Activated T-cell treated with anti-CD3 and anti-CD28 coated beads for 48 hours (primary cell): ENCODE results near the gene CYP11A1.

Experiments used
- DNase-seq: peaks from one replicate; pipeline ENCODE4 v3.0.0-alpha.2; 2020; ENCODE audit warnings: low read depth

The CYP11A1 gene

GRCh38 chr15:74367296-74367854 lies at the start of gene CYP11A1:
TSS of gene CYP11A1 (minus strand) at chr15:74367646. CDS start at chr15:74367585, 61 bp downstream.
- no peak for DNase-seq

DNA sequence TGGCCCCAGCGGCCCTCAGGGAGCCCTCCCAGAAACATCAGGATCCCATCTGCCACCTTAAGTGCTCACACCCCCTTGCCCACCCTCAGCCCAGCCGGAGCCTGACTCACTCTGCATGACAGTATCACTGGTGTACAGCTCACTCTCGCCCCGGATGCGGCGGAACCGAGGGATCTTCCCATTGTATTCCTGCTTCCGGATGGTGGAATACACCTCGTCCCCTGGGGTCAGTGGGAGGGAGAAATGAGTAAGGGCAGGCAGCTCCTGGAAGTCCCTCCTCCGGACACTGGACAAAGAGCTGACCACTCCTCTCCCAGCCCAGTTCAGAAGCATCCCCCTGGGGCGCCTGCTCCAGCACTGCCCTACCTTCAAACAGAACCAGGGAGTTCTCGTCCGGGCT lies 49.8 kb upstream of the CYP11A1 start:
- DNase-seq, result no peak

- no peak for DNase-seq
Observed at GRCh38 chr15:74415966-74416916, 48.8 kb upstream of the CYP11A1 start.

DNA sequence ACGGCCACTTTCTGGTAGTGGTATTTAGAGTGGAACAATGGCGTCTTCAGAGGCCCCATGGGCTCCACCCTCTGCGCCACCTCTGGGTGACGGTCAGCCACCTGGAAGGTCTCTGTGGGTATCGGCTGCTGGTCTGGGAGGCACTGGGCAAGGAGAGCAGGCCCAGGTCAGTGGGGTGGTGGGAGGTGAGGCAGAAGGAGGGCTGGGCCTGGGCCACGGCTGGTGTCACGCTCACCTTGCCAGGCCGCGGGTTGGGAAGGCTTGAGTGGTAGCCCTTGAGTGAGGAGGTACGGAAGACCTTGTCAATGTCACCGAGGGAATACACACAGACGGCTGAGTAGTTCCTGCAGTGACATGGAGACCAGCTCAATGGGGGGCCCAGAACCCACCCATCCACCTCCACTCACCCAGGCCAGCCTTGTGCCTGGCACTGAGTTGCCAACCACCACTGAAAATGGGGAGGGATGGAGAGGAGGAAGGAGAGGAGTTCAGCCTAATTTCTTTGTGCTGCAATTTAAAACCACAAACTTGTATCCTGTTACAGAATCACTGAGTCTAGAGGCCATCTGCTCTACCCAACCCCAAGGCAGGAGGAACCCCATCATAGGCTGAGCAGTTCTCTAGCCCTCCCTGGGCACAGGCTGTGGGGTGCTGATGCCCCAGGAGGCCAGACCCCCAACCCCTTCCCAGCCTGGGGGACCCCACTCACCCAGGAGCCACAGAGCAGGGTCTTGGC lies 47.3 kb upstream of the CYP11A1 start:
- no peak for DNase-seq

GRCh38 chr15:74414081-74414580 lies 46.7 kb upstream of the CYP11A1 start:
- DNase-seq, result no peak

DNA sequence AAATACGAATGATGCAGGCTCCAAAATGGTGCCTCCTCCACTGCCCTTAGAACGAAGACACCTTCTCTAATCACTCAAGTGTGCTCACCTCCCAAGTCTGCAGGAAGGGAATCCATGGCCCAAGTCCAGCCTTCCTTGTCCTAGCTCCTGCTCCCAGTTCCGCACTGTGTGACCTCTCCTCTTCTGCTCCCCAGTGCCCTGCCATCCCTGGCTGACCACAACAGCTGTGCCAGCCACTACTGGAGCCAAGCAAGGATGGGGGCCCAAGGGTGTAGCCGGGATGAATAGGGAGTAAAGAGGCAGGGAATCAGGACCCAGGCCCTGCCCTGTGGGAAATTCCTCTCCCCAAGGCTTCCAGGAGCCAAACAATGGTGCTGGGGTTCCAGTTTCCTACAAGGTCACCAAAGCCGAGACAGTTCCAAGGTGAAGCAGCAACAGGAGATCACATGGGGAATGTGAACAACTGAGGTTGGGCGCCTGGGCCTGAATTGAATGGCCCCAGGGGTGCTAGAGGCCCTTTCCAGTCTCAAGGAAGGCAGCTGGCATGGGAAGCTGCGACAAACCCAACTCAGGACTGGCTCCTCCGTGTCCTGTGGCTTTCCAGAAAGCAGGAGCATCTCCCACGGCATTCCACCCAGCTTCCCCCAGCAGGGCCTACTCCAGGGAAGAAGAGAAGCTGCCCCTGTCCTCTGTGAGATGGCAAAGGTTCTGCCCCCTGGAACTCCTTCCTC lies 46.1 kb upstream of the CYP11A1 start:
- DNase-seq, result no peak

- DNase-seq, result no peak
Observed at GRCh38 chr15:74412159-74412558, 44.7 kb upstream of the CYP11A1 start.

DNA sequence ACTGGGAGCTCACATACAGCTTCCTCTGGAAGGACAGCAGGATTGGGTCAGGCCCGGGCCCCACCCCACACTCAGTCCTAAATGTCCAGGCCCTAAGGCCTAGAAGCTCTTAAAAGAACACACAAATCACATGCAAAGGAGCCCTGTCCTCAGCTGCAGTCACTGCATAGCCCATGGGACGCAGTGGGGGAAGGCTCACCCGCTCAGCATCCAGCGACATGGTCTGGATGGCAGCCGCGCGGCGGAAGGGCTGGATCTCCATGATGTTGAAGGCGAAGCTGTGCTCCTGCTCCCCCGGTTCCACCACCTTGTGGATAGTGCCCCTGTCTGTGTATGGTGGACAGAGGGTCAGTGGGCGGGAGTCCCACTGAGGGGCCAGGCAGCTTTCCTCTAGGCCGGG lies 44.2 kb upstream of the CYP11A1 start:
- DNase-seq, result no peak

- DNase-seq, result no peak
Observed at GRCh38 chr15:74410502-74410901, 43.1 kb upstream of the CYP11A1 start.

GRCh38 chr15:74409225-74409624 lies 41.8 kb upstream of the CYP11A1 start:
- DNase-seq, result no peak

GRCh38 chr15:74408815-74409214 lies 41.4 kb upstream of the CYP11A1 start:
- no peak for DNase-seq

DNA sequence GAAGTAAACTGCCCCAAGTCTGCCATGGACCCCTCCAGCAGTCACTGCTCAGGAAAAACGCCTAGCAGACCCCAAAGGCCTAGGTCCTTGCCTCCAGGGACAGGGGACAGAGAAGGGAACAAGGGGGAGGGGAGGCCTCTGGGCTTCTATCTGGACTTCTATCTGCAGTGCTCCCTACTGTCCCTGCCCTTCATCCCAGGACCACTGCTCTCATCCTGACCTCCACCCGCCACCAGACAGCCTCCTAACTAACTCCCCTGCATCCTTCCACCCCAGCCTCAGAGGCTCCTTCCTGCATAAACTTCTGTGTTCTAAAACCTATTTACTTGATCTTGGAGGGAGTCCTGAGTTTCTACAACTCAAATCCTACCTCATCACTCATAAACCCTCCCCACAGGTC lies 40.9 kb upstream of the CYP11A1 start:
- no peak for DNase-seq

- DNase-seq, result no peak
Observed at GRCh38 chr15:74406992-74407705, 39.7 kb upstream of the CYP11A1 start.

GRCh38 chr15:74406517-74406916 lies 39.1 kb upstream of the CYP11A1 start:
- no peak for DNase-seq

GRCh38 chr15:74405823-74406222 lies 38.4 kb upstream of the CYP11A1 start:
- DNase-seq, result no peak

DNA sequence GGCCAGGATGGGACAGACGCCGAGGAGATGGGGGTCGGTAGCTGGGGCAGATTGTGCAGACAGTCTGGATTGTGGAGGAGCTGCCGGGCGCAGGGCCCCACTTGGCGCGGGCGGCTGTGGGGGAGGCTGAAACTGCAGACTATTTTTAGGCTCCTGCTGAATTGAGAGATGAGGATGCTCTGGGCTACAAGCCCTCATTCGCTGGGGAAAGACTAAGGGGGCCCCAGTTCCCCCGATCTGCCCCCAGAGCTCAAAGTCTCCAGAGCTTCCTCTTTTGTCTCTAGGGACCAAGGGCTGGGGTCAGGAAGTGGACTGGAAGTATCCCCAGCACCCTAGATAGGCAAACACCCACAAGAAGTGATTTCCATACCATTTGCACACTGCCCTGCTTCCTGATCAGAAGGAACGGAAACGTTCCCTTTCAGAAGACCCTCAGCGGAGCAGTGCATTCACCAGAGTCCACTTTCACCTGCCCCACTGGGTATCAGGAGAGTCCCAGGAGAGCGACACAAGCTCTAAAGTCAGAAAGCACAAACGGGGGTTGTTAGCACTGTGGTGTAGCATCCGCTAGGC lies 36.6 kb upstream of the CYP11A1 start:
- DNase-seq, result no peak

GRCh38 chr15:74403588-74403919 lies 36.1 kb upstream of the CYP11A1 start:
- no peak for DNase-seq

- peak; percentile 84 for DNase-seq
Observed at GRCh38 chr15:74402873-74403587, 35.6 kb upstream of the CYP11A1 start.

GRCh38 chr15:74402337-74402841 lies 34.9 kb upstream of the CYP11A1 start:
- no peak for DNase-seq
